Upper lobe of left lung (tissue), 6 donors: Measurements from ENCODE around the gene PTPRN2. TPM values are rescaled to one million over a fixed set of nuclear protein-coding genes. Genes with fewer than 3 reads are reported as not detected.
A peak's percentile ranks its signal among the peaks of the same experiment; 100 is the strongest.

Source experiments
- ATAC-seq, 2 donors: fragments of 200-7000 bp; cut with Tn5 transposase; one replicate each; pipeline ENCODE4 v1.9.1; 2022; ENCODE audit warnings: mild to moderate bottlenecking in 2 of 2, moderate library complexity in 2 of 2; ENCODE audit not compliant: low FRiP score in 2 of 2
- DNase-seq, 2 donors: peaks; one replicate each; pipeline ENCODE4 v3.0.0-alpha.2; 2019 to 2020
- H3K27ac ChIP-seq, 4 donors: fragments of 200-600 bp; sonication (generic); one replicate each; pipeline ENCODE4 v1.5.1; 2016 to 2019
- H3K27me3 ChIP-seq, 4 donors: fragments of 200-600 bp; sonication (generic); one replicate each; pipeline ENCODE4 v1.5.1; 2017 to 2019
- H3K36me3 ChIP-seq, 4 donors: fragments of 200-600 bp; sonication (generic); one replicate each; pipeline ENCODE4 v1.5.1; 2016 to 2019
- H3K4me1 ChIP-seq, 4 donors: fragments of 200-600 bp; sonication (generic); one replicate each; pipeline ENCODE4 v1.5.1; 2018 to 2019
- H3K4me3 ChIP-seq, 4 donors: fragments of 200-600 bp; sonication (generic); one replicate each; pipeline ENCODE4 v1.5.1; 2017 to 2019; ENCODE audit warnings: mild to moderate bottlenecking in 2 of 4, moderate library complexity in 1 of 4
- H3K9me3 ChIP-seq, 4 donors: fragments of 200-600 bp; sonication (generic); one replicate each; pipeline ENCODE4 v1.5.1; 2018 to 2019
- CTCF ChIP-seq, 6 experiments: fragments of 450-650 bp in 4 of 6; fragments of 200-600 bp in 2 of 6; sonication (generic) in 2 of 6; IDR thresholded peaks; one replicate each; pipeline ENCODE4 v1.5.1; 2016 to 2019; ENCODE audit warnings: antibody characterized with exemption in 6 of 6
- EP300 ChIP-seq, 4 donors: sonication (generic); formaldehyde crosslinking; IDR thresholded peaks; one replicate each; pipeline ENCODE4 v1.5.1; 2017; ENCODE audit warnings: antibody characterized with exemption in 4 of 4, control low read depth in 2 of 4
- POLR2A ChIP-seq, 4 donors: fragments of 450-650 bp; IDR thresholded peaks; one replicate each; pipeline ENCODE4 v1.5.1; 2016 to 2017; ENCODE audit warnings: antibody characterized with exemption in 4 of 4, mild to moderate bottlenecking in 2 of 4
- POLR2AphosphoS5 ChIP-seq, 2 donors: sonication (generic); formaldehyde crosslinking; IDR thresholded peaks; one replicate each; pipeline ENCODE4 v1.5.1; 2017; ENCODE audit warnings: antibody characterized with exemption in 2 of 2
- WGBS, 2 donors: methylation state at CpG; one replicate each; pipeline ENCODE4 v1.1.5; 2017 to 2018; 5-methylcytosine and 5-hydroxymethylcytosine counted together
- total RNA-seq, 6 donors: library from RNA; depleted of rRNA in 4 of 6; stranded (reverse); fragments of >200 nt in 4 of 6; gene quantifications; one replicate each; pipeline versions ENCODE4 v1.1.0 to v1.2.1, GENCODE V29; 2016 to 2021
- donor health status: DM: no; HTN: no; CAD: no; lungs with moderate emphysema.
- donor health status: DM: no; HTN: yes; CAD: no; lungs with severe emphysema.

Gene PTPRN2
- total RNA-seq, 6 donors from 2014 or later: 3.3 to 7.9 (median 5.2) TPM

DNA sequence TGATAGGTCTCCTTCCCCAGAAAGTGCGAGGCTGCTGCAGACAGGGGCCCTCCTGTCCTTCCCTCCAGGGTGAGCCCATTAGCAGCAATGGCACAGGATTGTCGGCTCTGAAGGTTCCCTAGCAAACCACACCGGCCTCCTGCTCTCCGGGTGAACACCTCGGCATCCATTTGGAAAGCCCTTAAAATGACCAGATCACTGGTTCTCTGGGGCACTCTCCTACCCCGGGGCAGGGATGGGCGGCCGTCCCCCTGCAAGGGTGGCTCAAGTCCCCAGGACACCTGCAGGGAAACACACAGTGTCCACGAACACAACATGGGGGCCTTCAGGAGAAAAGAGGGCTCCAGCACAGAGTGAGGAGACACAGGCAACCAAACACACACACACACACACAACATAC, 459.1 kb downstream of the PTPRN2 start:
- WGBS, 2 donors: 75 to 86% methylated on average over 2 to 9 of the region's 9 CpGs
- ATAC-seq (no peak), DNase-seq (no peak)
- Histone ChIP-seq H3K27me3 (no peaks in the 10 kb centered on the region), H3K4me3 (no peak overlapping the region), H3K27ac (no peak overlapping the region), H3K4me1 (no peaks in the 10 kb centered on the region), H3K36me3 (no peaks in the 10 kb centered on the region), H3K9me3 (peaks cover 0 to 16% (median 0%) of the 10 kb centered on the region in 4 donors)
- TF ChIP-seq POLR2A (IDR thresholded peaks at IDR 0.05) (no peak), EP300 (IDR thresholded peaks at IDR 0.05) (no peak), POLR2AphosphoS5 (IDR thresholded peaks at IDR 0.05) (no peak), CTCF (IDR thresholded peaks at IDR 0.05) (no peak)

DNA sequence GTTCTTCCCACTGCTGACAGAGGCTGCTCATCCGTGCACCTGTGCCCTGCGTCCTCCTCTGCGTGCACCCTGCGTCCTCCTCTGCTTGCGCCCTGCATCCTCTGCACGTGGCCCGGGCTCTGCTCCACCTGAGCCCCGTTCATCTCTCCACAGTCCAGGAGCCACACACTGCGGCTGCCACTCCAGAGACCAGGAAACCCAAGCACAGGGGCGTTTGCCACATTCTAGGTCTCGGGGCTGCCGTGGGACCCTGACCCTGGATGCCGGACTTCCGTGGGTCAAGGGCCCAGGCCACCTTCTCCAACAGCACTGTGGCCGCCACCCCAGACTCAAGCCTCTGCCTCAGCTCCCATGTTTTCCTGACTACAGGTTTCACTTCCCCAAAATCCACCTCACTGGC, 460.4 kb downstream of the PTPRN2 start:
- no peak overlapping the region for H3K4me3 ChIP-seq
- DNase-seq: no peak
- peaks cover 0 to 16% (median 0%) of the 10 kb centered on the region in 4 donors for H3K9me3 ChIP-seq
- no peaks in the 10 kb centered on the region for H3K4me1 ChIP-seq
- no peaks in the 10 kb centered on the region for H3K36me3 ChIP-seq
- no peak for ATAC-seq
- no peak overlapping the region for H3K27ac ChIP-seq
- H3K27me3 ChIP-seq: no peaks in the 10 kb centered on the region
- WGBS, 2 donors: 91 to 95% methylated on average over 9 to 13 of the region's 15 CpGs
- TF ChIP-seq POLR2AphosphoS5 (IDR thresholded peaks at IDR 0.05) (no peak), POLR2A (IDR thresholded peaks at IDR 0.05) (no peak), EP300 (IDR thresholded peaks at IDR 0.05) (no peak), CTCF (IDR thresholded peaks at IDR 0.05) (no peak)

GRCh38 chr7:158126661-158127060, 461.0 kb downstream of the PTPRN2 start:
- no peak for DNase-seq
- Histone ChIP-seq H3K27ac (no peak overlapping the region), H3K4me3 (peak overlapping the region in 1 of 4 donors; percentile 13), H3K27me3 (no peaks in the 10 kb centered on the region), H3K36me3 (no peaks in the 10 kb centered on the region), H3K4me1 (no peaks in the 10 kb centered on the region), H3K9me3 (peaks cover 0 to 16% (median 0%) of the 10 kb centered on the region in 4 donors)
- WGBS, 2 donors: 71 to 93% methylated on average over 7 to 12 of the region's 15 CpGs
- no peak for ATAC-seq
- TF ChIP-seq CTCF (IDR thresholded peaks at IDR 0.05) (no peak), POLR2A (IDR thresholded peaks at IDR 0.05) (no peak), EP300 (IDR thresholded peaks at IDR 0.05) (no peak), POLR2AphosphoS5 (IDR thresholded peaks at IDR 0.05) (no peak)

- no peak for DNase-seq
These were observed 461.9 kb downstream of the PTPRN2 start for GRCh38 chr7:158125721-158126120.

More at GRCh38 chr7:158125721-158126120, 461.9 kb downstream of the PTPRN2 start:
- no peak for ATAC-seq
- no peak overlapping the region for H3K4me3 ChIP-seq
- H3K9me3 ChIP-seq: peaks cover 0 to 16% (median 0%) of the 10 kb centered on the region in 4 donors
- no peaks in the 10 kb centered on the region for H3K27me3 ChIP-seq
- 87 to 93% methylated on average over 11 to 18 of the region's 22 CpGs for WGBS, 2 donors
- no peaks in the 10 kb centered on the region for H3K36me3 ChIP-seq
- no peak overlapping the region for H3K27ac ChIP-seq
- TF ChIP-seq POLR2AphosphoS5 (IDR thresholded peaks at IDR 0.05) (no peak), EP300 (IDR thresholded peaks at IDR 0.05) (no peak), CTCF (IDR thresholded peaks at IDR 0.05) (no peak), POLR2A (IDR thresholded peaks at IDR 0.05) (no peak)
- no peaks in the 10 kb centered on the region for H3K4me1 ChIP-seq
